Parathyroid adenoma (tissue), 2 donors: ENCODE measurements around the gene IGFALS.

ENCODE experiments used
- H2AFZ ChIP-seq: fragments of 300-600 bp; sonication (generic); one replicate; pipeline ENCODE4 v1.7.0; 2017; ENCODE audit warnings: antibody characterized with exemption, mild to moderate bottlenecking
- H3K27ac ChIP-seq: fragments of 300-600 bp; sonication (generic); one replicate; pipeline ENCODE4 v1.7.0; 2017
- H3K27me3 ChIP-seq: fragments of 300-600 bp; sonication (generic); one replicate; pipeline ENCODE4 v1.7.0; 2017; ENCODE audit warnings: low read length; ENCODE audit not compliant: control insufficient read depth, insufficient read depth
- H3K36me3 ChIP-seq: fragments of 300-600 bp; sonication (generic); one replicate; pipeline ENCODE4 v1.7.0; 2017; ENCODE audit warnings: low read length; ENCODE audit not compliant: control insufficient read depth, insufficient read depth
- H3K4me1 ChIP-seq: fragments of 300-600 bp; sonication (generic); one replicate; pipeline ENCODE4 v1.7.0; 2017; ENCODE audit warnings: control low read depth
- H3K4me2 ChIP-seq: fragments of 300-600 bp; sonication (generic); one replicate; pipeline ENCODE4 v1.7.0; 2017; ENCODE audit warnings: low read length
- H3K4me3 ChIP-seq: fragments of 300-600 bp; sonication (generic); one replicate; pipeline ENCODE4 v1.7.0; 2017; ENCODE audit warnings: low read depth, low read length
- H3K79me2 ChIP-seq: fragments of 300-600 bp; sonication (generic); one replicate; pipeline ENCODE4 v1.7.0; 2017; ENCODE audit warnings: control low read depth
- H3K9ac ChIP-seq: fragments of 300-600 bp; sonication (generic); one replicate; pipeline ENCODE4 v1.7.0; 2017; ENCODE audit warnings: mild to moderate bottlenecking
- H3K9me3 ChIP-seq: fragments of 300-600 bp; sonication (generic); one replicate; pipeline ENCODE4 v1.7.0; 2017; ENCODE audit warnings: low read length; ENCODE audit not compliant: control insufficient read depth
- TF ChIP-seq, protein P1 (sequence below): fragments of 300-600 bp; sonication (generic); IDR thresholded peaks from one replicate; pipeline ENCODE4 v1.7.0; 2017; ENCODE audit warnings: antibody characterized with exemption, mild to moderate bottlenecking
- donor health status: primary hyperparathyroidism.

IGFALS gene

DNA sequence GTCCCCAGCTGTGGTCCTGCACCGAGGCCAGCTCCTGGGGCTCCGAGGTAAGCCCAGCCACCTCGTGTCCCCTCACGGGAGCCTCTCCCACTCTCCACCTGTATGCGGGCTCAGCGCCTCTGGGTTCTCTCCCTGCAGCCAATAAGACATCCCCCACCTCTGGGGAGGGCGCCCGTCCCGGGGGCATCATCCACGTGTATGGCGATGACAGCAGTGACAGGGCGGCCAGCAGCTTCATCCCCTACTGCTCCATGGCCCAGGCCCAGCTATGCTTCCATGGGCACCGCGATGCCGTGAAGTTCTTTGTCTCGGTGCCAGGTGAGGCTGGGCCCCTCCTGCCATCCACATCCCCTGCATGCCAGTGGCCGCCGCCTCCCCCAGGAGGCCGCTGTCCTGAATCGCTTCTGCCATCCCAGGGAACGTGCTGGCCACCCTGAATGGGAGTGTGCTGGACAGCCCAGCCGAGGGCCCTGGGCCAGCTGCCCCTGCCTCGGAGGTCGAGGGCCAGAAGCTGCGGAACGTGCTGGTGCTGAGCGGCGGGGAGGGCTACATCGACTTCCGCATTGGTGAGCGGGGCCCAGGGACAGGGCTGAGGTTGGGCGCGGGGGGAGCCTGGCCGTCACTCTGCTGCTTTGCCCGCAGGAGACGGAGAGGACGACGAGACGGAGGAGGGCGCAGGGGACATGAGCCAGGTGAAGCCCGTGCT is 25.3 kb downstream of the IGFALS start:
- no peaks in the 10 kb centered on the region for H3K9me3 ChIP-seq
- no peaks in the 10 kb centered on the region for H3K27me3 ChIP-seq

GRCh38 chr16:1767116-1767994 is 26.1 kb downstream of the IGFALS start:
- H3K36me3 ChIP-seq = no peaks in the 10 kb centered on the region
- H3K27me3 ChIP-seq = no peaks in the 10 kb centered on the region
- H3K4me1 ChIP-seq = peaks cover 2% of the 10 kb centered on the region

More for the DNA sequence above, 25.3 kb downstream of the IGFALS start:
- Histone ChIP-seq H3K9ac (no peak overlapping the region), H3K4me3 (no peak overlapping the region), H3K4me1 (peaks cover 2% of the 10 kb centered on the region), H3K36me3 (no peaks in the 10 kb centered on the region), H3K27ac (no peak overlapping the region), H3K4me2 (no peak overlapping the region), H2AFZ (no peak overlapping the region), H3K79me2 (no peaks in the 10 kb centered on the region)
- TF ChIP-seq, protein P1, sequence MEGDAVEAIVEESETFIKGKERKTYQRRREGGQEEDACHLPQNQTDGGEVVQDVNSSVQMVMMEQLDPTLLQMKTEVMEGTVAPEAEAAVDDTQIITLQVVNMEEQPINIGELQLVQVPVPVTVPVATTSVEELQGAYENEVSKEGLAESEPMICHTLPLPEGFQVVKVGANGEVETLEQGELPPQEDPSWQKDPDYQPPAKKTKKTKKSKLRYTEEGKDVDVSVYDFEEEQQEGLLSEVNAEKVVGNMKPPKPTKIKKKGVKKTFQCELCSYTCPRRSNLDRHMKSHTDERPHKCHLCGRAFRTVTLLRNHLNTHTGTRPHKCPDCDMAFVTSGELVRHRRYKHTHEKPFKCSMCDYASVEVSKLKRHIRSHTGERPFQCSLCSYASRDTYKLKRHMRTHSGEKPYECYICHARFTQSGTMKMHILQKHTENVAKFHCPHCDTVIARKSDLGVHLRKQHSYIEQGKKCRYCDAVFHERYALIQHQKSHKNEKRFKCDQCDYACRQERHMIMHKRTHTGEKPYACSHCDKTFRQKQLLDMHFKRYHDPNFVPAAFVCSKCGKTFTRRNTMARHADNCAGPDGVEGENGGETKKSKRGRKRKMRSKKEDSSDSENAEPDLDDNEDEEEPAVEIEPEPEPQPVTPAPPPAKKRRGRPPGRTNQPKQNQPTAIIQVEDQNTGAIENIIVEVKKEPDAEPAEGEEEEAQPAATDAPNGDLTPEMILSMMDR = no peak

DNA sequence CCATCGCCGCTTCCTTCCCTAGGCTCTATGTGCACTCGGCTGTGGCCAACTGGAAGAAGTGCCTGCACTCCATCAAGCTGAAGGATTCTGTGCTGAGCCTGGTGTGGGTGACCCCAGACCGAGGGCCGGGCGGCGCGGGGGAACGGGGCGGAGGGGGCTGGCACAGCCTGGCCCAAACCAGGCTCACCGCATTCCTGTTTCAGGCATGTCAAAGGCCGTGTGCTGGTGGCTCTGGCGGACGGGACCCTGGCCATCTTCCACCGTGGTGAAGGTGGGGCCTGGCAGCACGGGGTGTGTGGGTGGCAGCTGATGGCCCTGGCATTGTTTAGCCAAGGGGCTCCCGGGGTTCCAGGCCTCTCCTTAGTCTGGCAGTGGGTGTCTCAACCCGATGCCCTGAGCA is 26.8 kb downstream of the IGFALS start:
- no peak overlapping the region for H3K27ac ChIP-seq
- H3K9ac ChIP-seq = no peak overlapping the region
- no peak overlapping the region for H2AFZ ChIP-seq
- H3K36me3 ChIP-seq = no peaks in the 10 kb centered on the region
- peaks cover 2% of the 10 kb centered on the region for H3K4me1 ChIP-seq
- TF ChIP-seq, protein P1 = no peak
- no peak overlapping the region for H3K4me2 ChIP-seq
- no peaks in the 10 kb centered on the region for H3K27me3 ChIP-seq
- H3K4me3 ChIP-seq = no peak overlapping the region
- no peaks in the 10 kb centered on the region for H3K9me3 ChIP-seq
- no peaks in the 10 kb centered on the region for H3K79me2 ChIP-seq

More at GRCh38 chr16:1767116-1767994, 26.1 kb downstream of the IGFALS start:
- Histone ChIP-seq H3K79me2 (no peaks in the 10 kb centered on the region), H2AFZ (no peak overlapping the region), H3K4me3 (no peak overlapping the region), H3K27ac (no peak overlapping the region), H3K9ac (no peak overlapping the region), H3K9me3 (no peaks in the 10 kb centered on the region), H3K4me2 (no peak overlapping the region)
- TF ChIP-seq, protein P1 = no peak

GRCh38 chr16:1766231-1766630 is 27.3 kb downstream of the IGFALS start:
- Histone ChIP-seq H2AFZ (no peak overlapping the region), H3K4me1 (peaks cover 2% of the 10 kb centered on the region), H3K4me2 (no peak overlapping the region), H3K4me3 (no peak overlapping the region), H3K36me3 (no peaks in the 10 kb centered on the region), H3K9me3 (no peaks in the 10 kb centered on the region), H3K27ac (no peak overlapping the region), H3K79me2 (no peaks in the 10 kb centered on the region), H3K9ac (no peak overlapping the region), H3K27me3 (no peaks in the 10 kb centered on the region)
- TF ChIP-seq, protein P1 = no peak
